HCEC 1CT (cell line): ENCODE data around the gene TTLL5.

Experiments used
- DNase-seq: peaks from one replicate; pipeline ENCODE4 v3.0.0-alpha.2; 2017

Gene TTLL5

GRCh38 chr14:75999511-76000190, 338.6 kb downstream of the TTLL5 start:
- no peak for DNase-seq

GRCh38 chr14:76002383-76002782, 341.3 kb downstream of the TTLL5 start:
- DNase-seq = no peak
